Stimulated activated CD8-positive, alpha-beta memory T cell treated with anti-CD3 and anti-CD28 coated beads, Interleukin-12 subunit alpha, Interleukin-12 subunit beta, amount 100 ng/mL, for 24 hours (primary cell): ENCODE results near the gene PIP4K2C.
"Not testable (repeated sequence)": the region's sequence is repeated elsewhere in the genome, so short reads cannot be mapped to it uniquely, and the experiment has no call there.

Source experiments
- DNase-seq: peaks from one replicate; pipeline ENCODE4 v3.0.0-alpha.2; 2020; ENCODE audit errors: extremely low read depth

The PIP4K2C gene

DNA sequence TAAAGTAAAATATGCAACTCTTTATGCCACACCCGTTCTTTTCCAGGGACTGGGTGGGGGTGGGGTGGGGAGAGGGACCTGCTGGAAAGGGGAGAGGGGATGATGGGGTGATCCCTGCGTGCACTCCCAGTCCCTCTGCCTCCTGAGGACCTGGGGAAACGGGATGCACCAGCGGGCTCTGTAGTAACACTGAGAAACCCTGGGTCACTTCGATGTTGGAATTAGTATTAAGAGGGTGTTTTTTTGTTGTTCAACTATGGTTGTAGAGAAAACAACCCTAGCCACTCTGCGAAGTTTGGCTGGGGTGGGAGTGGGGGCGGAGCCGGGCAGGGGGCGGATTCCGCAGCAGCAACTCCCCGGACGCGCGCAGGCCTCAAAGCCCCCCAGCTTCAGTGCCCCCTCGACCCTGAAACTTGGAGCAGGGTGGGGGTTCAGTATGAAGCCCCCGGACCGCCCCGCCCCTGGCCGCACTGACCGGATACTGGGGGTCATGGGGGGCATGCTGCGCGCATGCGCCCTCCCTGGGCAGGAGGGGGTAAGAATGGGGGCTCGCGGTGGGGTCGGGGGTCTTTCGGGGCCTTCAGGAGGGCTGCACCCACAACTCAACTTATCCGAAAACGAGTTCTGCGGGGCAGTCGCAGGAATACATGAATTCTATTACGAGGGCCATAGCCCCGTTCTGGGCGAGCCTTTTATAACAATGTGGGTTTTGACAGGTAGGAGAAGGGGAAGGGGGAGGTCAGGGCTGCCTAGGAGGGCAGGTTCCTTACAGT lies 19.0 kb downstream of the PIP4K2C start:
- DNase-seq: no peak

DNA sequence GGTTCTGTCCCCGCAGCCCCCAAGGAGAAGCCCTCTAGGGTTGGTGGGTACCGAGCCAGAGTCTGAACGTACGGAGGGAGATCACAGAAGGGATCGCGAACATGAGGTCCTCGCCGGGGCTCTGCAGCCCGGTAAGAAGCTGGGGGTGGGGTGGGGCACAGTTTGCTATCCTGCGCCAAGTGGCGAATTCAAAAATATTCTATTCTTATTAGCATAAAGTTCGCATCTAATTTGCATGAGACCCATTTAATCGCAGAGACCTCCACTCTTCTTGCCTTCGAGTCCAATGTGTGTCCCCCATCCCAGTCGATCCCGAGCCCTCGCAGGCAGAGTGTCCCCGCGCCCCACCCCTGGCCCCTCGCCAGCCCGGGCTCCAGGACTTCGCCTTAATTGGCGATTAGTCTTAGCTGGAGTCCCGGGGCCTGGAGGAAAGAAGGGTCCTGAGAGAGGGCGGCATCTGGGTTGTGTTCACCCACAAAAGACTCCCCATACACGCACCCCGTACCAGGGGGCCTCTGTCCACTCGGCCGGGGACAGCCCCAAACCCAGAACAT lies 19.6 kb downstream of the PIP4K2C start:
- no peak for DNase-seq

DNA sequence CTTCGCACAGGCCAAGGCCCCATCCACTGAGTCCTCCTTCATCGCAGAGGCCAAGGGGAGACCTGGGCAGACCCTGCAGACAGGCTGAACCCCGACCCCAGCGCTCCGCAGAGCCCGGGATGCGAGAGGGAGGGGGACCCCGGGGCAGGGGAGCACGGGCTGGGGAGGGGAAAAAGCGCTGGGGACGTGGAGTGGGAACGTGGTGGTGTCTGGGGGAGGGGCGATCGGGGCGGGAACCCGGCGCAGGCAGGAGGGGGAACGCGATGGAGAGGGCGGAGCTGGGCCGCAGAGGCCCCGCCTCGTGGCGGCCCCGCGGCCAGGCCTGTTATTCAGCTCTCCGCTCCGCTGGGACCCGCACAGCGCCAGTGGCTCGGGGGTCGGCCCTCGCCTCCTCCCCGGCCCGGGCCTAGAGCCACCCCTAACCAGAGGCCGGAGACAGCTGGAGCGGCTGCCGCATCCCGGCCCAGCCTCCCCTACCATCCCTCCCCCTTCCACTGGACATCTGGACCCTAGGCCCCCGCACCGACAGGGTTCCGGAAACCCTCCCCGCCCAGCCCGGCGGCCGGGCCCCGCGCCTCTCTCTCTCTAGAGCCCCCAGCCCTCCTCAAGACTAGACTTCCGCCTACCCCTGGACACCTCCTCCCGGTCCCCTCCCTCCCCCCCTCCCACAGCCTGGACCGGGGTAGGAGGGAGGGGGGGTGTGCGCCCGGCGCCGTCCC lies 20.3 kb downstream of the PIP4K2C start, which contains the start of gene ARHGEF25:
TSS of gene ARHGEF25 (plus strand) at position 328 of the 719 bp plus-strand sequence. CDS start 460 bp downstream, outside the sequence.
- DNase-seq: no peak

DNA sequence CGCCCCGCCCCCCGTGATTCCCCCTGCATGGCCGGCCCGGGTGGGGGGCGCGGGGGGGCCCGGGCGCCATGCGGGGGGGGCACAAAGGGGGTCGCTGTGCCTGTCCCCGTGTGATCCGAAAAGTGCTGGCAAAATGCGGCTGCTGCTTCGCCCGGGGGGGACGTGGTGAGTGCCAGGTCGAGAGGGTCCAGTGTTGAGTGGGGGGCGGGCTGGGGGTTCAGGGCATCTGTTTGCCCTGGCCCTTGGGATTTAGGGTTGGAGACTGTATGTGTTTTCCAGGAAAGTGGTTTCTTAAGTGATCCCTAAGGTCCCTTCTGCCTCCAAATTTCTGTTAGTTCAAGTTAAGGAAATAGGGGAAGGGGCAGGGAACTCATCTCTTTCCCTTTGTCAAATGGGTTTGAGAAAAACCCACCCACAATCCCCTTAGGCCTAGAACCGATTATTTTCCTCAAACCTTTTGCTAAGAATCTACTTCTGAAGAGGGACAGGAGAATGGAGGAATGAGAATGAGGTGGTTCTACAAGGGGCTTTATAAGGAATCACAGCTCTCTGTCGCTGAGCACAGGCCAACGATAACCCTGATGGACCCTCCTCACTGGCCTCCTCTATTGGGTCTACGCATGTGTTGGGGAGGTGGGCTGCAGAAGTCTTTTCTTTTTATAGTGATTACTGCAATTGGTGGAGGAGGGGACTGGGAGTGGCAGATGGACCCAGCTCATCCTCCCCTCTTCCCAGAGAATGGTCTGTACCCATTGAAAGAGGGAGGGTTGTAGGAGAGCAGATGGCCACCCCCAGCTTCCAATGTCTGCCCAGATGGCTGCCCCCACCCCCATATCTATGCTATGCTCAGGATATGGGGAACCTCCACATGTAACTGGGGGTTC lies 21.1 kb downstream of the PIP4K2C start:
- DNase-seq: no peak

DNA sequence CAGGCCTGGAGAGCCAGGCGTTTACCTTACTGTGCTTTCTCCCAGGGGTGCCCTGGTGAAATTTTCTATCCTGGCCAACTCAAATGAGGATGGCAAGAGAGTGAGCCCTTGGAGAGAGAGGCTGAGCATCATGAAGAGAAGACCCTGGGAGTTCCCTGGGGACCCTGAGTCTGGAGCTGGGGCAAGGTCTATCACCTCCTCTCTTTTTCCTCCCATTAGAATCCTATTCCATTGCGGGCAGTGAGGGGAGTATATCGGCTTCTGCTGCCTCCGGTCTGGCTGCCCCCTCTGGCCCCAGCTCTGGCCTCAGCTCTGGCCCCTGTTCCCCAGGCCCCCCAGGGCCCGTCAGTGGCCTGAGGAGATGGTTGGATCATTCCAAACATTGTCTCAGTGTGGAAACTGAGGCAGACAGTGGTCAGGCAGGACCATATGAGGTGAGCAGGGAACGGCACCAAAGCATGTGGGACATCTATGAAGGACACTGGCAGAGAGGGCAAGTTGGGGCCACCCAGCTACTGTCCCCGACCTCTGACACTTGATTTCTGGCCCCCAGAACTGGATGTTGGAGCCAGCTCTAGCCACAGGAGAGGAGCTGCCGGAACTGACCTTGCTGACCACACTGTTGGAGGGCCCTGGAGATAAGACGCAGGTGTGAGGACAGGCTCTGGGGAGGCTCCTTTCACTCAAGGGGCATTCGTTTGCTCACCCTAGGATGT lies 21.9 kb downstream of the PIP4K2C start:
- DNase-seq: no peak

DNA sequence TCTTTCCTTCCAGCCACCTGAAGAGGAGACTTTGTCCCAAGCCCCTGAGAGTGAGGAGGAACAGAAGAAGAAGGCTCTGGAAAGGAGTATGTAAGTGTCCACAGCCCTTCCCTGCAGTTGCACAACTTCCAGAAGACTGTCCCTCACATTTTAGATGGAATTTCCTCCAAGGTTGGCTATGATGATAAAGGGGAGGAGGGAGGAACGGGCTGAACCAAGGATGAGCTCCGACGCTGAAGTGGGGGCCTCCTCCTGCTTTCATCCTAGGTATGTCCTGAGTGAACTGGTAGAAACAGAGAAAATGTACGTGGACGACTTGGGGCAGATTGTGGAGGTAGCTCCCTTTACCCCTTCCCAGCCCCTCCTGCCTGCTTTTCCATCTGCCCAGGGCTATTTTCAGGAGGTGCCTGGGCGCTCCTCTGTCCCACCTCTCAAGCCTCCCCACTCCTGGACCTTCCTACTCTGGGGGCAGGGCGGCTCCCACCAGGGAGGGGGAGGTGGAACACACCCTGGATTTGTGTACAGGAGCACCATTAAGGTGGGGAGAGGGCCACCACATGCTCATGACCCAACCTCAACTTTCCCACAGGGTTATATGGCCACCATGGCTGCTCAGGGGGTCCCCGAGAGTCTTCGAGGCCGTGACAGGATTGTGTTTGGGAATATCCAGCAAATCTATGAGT lies 22.6 kb downstream of the PIP4K2C start:
- no peak for DNase-seq

DNA sequence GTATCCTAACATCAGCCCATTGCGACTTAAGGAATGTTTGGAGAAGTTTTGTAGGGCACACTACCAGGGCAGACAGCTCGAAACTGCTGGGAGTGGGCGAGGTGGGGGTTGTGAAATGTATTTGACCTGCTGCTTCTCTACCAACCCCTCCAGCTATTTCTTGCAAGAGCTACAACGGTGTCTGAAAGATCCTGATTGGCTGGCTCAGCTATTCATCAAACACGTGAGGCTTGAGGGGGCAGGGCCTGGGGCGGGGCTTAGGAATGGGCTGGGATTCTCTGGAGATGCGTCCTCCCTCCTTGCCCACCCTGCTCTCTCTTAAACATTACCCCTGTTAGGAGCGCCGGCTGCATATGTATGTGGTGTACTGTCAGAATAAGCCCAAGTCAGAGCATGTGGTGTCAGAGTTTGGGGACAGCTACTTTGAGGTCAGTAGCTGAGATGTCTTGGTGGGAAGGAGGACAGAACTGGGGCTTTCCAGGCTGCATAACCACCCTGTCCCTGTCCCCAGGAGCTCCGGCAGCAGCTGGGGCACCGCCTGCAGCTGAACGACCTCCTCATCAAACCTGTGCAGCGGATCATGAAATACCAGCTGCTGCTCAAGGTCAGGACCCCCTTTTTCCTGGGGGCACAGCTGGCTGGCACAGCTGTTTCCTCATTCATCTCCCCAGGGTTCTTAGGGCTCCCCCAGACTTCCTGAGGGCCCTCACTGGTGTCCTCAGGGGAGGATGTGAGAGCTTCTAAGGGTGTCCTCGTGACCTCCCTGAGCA lies 23.4 kb downstream of the PIP4K2C start:
- no peak for DNase-seq

DNA sequence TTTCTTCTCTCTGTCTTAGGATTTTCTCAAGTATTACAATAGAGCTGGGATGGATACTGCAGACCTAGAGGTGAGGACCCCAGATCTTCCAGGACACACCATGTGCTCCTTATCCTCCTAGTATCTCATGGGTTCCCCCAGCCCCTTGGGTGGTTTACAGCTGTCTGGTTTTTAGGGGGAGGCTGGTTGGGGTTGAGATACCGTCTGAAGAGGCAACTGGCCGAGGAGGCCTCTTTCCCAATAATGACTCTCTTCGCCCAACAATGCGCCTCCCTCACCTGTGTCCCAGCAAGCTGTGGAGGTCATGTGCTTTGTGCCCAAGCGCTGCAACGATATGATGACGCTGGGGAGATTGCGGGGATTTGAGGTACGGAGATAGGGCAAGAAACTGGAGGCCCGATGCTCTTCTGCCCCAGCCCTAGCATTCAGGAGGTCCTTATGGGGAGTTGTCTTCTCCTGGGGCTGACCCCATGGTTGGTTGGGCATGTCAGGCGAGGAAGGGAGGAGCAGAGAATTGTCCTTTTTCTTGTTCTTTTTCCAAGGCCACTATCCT lies 24.0 kb downstream of the PIP4K2C start:
- no peak for DNase-seq

DNA sequence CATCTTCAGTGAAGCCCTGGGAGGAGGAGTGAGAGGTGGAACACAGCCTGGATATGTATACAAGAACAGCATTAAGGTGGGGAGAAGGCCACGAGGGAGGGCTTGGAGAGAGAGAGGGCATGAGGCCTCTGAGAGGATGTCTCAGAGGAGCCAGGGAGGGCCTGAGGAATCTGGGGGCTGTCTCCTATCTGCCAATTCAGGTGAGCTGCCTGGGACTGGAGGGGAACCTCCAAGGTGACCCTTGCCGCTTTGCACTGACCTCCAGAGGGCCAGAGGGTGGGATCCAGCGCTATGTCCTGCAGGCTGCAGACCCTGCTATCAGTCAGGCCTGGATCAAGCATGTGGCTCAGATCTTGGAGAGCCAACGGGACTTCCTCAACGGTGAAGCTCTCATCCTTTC lies 24.6 kb downstream of the PIP4K2C start:
- DNase-seq: no peak

DNA sequence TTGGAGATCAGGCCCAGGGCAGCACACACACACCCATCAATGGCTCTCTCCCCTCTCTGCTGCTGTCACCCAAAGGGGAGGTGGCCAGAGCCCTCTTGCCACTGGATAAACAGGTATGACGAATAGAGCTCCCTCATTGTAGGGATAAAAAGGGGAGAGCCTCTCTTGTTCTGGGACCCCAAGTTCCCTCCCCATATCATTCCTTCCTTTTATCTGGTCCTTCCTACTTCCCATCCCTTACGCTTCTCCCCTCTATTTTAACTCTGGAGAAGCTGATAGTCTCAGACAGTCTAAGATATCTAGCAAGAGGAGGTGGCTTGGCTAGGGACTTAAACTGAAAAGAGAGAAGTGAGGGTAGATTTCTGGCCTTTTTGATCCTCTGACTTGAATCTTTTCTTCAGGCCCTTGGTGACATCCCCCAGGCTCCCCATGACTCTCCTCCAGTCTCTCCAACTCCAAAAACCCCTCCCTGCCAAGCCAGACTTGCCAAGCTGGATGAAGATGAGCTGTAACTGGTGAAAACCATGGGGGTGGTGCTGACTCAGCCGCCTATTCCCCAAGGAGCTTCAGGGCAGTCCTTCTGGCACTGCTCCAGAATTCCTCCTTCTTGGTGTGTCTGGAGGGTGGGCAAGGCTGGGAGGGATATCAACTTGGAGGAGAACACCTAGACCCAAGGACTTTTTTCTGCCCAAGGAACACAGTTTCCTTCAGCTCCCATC lies 25.6 kb downstream of the PIP4K2C start:
- no peak for DNase-seq

DNA sequence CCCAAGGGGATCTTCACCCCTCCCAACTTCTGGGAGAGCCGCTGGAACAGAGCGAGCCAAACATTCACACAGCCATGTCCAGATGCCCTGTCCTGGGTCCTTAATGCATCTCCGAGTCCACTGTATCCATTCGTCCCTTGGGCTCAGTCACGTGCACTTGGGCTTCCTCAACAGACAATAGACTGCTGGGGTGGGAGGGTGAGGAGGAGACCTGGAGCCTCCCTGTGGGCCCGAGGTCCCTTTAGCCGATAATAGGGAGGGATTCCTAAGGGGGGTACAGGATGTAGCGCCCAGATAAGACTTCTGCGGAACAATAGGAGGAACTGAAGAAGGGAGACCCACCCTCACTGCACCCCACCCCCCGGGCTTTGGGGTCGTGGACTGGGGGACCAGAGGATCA lies 26.9 kb downstream of the PIP4K2C start:
- DNase-seq: no peak

DNA sequence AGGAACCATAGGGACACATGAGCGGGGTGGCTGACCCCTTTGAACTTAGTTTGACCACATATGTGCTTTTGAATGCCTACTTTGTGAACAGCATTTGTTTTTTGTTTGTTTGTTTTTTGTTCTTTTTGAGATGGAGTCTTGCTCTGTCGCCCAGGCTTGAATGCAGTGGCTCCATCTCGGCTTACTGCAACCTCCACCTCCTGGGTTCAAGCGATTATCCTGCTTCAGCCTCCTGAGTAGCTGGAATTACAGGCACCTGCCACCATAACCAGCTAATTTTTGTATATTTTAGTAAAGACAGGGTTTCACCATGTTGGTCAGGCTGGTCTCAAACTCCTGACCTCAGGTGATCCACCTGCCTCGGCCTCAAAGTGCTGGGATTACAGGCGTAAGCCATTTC lies 27.4 kb downstream of the PIP4K2C start:
- not testable (repeated sequence) for DNase-seq

DNA sequence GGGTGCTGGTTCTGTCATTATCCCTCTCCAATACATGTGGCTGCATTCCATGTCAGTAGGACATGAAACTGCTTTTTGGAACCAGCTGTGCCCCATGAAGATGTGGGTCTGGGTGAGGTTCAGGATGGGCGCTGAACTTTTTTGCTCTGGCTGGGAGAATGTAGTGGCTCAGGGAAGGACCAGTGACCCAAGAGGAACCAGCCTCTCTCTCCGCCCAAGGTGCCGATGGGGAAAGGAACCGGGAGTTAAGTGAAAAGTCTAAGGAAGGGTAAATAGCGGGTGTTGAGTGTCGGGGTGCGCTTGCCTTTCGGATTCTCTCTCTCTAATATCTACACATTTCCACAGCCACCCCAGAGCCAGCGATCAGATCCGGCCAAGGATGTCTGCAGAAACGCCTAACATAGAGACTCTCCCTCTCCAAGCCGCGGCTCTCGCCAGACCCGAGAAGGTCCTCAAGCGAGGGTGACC lies 28.0 kb downstream of the PIP4K2C start:
- no peak for DNase-seq

DNA sequence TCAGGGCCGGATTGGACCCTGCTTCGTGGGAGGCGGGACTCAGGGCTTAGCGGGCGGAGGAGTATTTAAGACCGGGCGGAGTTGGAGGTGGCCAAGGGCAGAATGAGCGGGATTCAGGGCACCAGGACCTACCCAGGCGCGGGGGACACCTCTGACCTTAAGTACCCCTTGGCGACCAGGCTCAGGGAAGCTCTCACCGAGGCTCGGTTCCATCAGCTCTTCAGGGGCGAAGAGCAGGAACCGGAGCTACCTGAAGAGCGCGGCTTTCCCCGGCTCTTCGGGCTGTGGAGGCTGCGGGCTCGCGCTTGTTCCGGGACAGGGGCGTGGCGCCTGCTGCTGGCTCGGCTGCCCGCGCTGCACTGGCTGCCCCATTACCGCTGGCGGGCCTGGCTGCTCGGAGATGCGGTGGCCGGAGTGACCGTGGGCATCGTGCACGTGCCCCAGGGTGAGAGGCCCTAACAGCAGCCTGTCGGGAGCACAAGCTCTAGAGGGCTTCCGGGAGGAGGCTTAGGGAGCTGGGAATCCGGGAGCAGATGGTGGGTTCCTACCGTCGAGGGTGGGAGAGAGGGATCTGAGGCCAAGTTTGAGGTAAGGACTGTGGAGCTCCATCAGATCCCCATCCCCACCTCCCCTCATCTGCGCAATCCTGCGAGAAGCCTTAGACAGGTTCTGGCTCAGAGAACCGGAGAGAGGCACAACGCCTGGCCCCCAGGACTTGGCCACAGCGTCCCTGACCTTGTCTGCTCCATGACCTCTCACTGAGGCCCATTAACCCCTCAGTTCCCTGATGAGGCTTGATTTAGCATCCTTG lies 28.6 kb downstream of the PIP4K2C start:
- DNase-seq: no peak

DNA sequence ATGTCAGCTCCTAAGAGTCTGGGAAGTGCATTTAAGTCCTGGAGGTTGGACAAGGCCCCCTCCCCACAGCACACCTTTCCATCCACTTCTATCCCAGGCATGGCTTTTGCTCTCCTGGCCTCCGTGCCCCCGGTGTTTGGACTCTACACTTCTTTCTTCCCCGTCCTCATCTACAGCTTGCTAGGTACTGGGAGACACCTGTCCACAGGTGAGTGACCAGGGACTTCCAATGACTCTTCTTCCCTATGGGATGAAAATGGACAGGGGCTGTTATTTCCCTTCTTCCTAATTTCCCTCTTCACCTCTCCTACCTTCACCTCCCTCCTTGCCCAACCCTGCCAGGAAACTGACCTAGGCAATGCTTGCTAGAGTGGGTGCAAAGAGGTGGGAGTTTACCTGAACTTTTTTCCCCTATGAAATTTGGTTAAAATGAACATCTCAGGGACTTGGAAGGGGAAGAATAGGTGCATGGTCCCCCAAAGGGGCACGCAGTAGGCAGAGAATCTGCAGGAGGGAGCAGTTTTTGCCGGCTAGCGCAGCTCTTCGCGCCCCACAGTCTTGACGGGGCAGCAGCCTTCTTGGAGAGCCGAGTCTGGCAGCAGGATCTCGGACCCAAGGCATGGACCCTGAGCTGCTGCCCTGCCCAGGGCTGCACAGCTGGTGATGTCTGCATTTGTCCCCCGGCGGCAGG lies 29.4 kb downstream of the PIP4K2C start:
- no peak for DNase-seq

DNA sequence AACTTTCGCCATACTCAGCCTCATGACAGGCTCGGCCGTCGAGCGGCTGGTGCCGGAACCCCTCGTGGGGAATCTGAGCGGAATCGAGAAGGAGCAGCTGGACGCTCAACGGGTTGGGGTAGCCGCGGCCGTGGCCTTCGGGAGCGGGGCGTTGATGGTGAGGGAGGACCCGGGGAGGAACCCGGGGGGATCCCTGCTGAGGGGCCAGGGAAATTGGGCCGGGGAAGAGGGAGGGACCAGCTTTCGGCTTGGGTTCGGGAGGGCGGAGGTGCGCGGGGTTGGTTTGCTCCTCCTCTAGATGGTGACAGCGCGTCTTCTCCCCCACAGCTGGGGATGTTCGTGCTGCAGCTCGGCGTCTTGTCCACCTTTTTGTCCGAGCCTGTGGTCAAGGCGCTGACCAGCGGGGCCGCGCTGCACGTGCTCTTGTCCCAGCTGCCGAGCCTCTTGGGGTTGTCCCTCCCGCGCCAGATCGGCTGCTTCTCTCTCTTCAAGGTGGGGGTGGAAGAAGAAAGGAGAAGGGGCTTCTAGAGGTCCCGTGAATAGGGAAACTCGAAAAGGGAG lies 30.0 kb downstream of the PIP4K2C start:
- no peak for DNase-seq
